WI38 (cell line): ENCODE measurements around the gene COLEC11.

ENCODE experiments used
- H3K4me3 ChIP-seq: 2 replicates; pipeline ENCODE4 v1.5.1; 2011; ENCODE audit warnings: low read depth, mild to moderate bottlenecking, control low read depth, low read length
- TF ChIP-seq, protein P1 (sequence below): IDR thresholded peaks from 2 replicates; pipeline ENCODE4 v1.5.1; 2012; ENCODE audit warnings: low read depth, mild to moderate bottlenecking, control low read depth, low read length

The COLEC11 gene

DNA sequence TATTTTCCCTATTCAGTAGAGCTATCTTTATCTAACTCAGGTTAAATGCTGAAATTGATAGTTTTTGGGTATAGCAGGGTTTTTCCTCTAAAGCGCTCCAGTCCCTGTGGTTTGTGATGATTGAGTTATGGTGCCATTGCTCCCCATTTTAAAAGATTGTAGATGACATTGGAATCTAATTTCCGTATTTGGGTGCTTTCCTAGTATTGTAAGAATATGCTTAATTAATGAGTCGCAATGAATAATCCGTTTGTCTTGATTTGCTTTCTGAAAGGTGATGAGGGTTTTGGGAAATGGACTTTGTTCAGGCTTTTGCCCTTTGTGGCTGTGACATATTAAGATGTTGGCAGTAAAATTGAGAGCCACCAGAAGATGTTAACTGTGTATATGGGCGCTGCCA, 15.9 kb upstream of the COLEC11 start:
- peak overlapping the region; percentile 4; the same call in 1 of the 2 replicates for H3K4me3 ChIP-seq
- TF ChIP-seq, protein P1, sequence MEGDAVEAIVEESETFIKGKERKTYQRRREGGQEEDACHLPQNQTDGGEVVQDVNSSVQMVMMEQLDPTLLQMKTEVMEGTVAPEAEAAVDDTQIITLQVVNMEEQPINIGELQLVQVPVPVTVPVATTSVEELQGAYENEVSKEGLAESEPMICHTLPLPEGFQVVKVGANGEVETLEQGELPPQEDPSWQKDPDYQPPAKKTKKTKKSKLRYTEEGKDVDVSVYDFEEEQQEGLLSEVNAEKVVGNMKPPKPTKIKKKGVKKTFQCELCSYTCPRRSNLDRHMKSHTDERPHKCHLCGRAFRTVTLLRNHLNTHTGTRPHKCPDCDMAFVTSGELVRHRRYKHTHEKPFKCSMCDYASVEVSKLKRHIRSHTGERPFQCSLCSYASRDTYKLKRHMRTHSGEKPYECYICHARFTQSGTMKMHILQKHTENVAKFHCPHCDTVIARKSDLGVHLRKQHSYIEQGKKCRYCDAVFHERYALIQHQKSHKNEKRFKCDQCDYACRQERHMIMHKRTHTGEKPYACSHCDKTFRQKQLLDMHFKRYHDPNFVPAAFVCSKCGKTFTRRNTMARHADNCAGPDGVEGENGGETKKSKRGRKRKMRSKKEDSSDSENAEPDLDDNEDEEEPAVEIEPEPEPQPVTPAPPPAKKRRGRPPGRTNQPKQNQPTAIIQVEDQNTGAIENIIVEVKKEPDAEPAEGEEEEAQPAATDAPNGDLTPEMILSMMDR: no peak

DNA sequence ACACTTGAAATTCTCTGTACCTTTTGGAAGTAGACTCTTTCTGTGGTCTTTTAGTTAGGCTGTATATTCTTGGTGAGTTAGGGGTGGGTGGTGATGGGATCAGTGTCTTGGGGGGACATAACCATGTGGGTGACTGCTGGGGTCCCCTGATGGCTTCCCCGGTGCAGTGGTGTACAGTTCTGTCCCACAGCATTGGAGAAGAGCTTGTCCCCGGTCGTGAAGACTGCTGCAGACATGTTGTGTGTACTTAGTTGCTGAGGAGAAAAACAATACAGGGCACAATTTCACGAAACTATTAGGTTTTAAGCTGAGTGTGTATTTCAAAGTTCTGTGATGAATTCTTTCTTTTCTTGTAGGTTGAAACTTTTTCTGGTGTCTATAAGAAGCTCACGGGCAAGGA, 14.5 kb upstream of the COLEC11 start:
- H3K4me3 ChIP-seq: no peak overlapping the region
- TF ChIP-seq, protein P1: no peak

DNA sequence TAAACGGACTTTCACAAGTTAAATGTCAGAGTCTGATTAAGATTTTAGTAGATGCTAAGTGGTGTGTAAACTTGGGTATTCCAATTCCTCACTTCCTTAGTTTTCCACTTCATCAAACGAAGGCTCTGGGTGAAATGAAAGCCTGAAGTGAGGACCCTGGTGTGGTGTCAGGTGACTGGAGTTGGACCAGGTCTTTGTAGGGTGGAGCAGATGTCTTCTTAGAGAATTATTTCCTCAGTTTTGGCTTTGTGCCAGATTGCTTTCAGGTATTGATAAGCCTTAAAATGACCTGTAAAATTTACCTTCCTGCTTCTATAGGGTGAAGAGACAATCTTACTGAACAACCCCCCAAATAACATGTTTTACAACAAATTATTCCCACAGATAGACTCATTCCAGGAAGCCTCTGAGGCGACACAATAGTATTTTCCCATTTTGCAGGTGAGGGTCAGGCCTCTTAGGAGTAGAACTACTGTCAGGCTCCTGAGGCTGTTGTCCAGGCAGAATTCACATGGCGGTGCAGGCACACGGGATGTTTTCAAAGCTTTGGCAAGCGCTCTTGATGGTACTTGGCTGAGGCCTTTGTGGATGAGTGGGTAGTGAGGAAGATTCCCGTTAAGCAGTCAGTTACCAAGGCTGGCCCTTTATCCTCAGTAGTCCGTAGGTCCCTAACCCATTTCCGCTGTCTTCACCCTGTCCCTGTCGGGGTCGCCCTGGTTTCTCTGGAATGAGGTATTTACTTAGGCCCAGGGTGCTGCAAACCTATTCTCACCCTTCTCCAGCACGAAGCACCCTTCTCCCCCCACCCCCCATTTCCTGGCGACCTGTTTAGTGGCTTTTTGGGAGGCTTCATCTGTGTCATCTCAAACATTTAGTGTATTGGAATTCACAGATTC, 13.3 kb upstream of the COLEC11 start:
- H3K4me3 ChIP-seq: no peak overlapping the region
- TF ChIP-seq, protein P1: no peak

DNA sequence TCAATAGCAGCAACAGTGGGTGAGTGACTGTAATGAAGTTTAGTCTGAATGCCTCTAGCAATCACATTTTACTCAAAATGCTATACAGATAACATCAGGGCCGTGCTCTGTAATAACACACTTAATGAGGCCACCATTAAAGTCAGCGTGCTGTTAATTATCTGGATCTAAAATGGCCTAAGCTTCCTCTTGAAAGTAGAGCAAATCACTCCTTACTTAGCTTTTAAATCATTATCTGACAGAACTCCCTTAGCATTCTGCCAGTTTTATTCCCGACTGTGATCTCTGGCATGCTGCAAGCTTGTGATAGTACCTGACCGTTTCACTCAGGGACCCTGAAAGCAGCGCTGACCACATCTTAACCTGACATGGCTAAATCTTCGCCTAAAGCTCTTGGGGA, 10.8 kb upstream of the COLEC11 start:
- TF ChIP-seq, protein P1: no peak
- no peak overlapping the region for H3K4me3 ChIP-seq

DNA sequence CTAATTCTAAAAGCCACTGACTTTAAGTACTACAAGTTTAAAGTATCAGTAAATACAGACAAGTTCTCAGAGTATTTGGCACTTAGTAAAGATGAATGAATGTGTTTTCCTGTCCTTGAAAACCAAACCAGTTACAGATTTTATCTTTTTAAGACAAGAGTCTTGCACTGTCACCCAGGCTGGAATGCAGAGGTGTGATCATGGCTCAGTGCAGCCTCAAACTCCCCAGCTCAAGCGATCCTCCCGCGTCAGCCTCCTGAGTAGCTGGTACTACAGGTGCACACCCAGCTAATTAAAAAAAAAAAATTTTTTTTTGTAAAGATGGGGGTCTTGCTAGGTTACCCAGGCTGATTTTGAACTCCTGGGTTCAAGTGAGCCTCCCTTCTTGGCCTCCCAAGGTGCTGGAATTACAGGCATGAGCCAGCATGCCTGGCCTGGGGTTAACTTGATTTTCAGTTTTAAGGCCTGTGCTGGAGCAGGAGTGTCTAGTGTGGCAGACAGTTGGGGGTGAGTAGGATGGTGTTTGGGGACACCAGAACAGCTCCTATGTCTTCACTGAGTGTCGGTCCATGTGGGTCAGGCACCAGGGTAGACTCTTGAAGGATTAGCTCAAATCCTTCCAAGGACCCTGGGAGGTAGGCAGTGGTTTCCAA, 10.2 kb upstream of the COLEC11 start:
- peak overlapping the region; percentile 46 for H3K4me3 ChIP-seq
- TF ChIP-seq, protein P1: no peak

DNA sequence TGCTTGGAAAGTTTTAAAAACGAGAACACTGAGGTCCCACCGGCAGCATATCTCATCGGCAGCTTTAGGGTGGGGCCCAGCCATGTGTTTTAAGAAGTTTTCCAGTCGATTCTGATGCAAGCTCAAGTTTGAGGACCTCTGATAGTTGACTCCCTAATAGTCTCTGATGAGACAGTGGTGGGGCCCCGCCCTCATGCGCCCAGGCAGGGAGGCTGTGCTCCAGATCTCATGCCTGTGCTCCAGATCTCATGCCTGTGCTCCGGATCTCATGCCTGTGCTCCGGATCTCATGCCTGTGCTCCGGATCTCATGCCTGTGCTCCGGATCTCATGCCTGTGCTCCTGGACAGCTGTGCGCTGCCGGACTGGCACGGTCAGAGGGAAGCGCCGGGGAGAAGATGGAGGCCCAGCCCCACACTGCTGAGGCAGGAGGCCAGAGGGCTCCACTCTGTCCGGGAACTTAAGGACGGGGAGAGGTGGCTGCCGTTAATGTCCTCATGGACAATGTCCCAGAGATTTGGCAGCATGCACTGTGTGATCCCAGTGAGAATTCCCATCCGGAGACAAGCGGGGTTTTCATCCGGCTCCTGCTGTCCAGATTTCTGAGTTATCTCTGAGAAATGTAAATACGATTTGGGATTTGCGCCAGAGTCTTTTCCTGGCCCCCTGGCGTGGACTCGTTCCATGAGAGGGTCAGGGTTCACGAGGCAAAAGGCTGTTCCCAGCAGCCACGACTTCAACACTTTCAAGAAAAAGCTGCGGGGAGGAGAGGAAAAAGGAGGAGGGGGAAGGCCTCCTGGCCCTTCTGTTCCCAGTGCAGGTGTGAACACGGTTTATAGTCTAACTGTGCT, 9.4 kb upstream of the COLEC11 start:
- peak overlapping the region; percentile 46 for H3K4me3 ChIP-seq
- TF ChIP-seq, protein P1: 0 out of 2 replicates have a peak, but pooled peaks have one; percentile 5
